Measurements from ENCODE around the gene LRRC56.

Gene LRRC56

DNA sequence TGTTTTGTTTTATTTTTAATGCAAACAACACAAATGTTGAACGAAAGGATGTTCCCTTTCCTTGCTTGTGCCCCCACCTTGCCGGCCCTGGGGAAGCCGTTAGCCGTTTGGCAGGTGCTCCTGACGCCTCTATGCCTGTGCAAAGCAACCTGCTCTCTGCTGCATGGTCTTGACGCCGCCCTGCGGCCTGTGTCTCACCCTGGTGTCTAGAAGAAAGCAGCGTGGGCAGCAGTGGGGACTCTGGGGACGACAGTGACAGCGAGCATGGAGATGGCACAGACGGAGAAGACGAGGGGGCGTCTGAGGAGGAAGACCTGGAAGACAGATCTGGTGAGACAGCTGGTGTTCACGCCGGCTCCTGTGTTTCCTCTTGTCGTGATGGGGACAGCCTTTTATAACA is 44.4 kb downstream of the LRRC56 start:
- peaks cover 16 to 41% (median 32%) of the 10 kb centered on the region in 5 donors for H3K4me1 ChIP-seq (ENCODE audit: control insufficient read depth in 5 of 5, insufficient read depth in 5 of 5, low read length in 5 of 5)
- H3K36me3 ChIP-seq (ENCODE audit: control insufficient read depth in 5 of 5, insufficient read depth in 5 of 5, low read length in 5 of 5): peaks cover 0 to 43% (median 24%) of the 10 kb centered on the region in 5 donors
- H3K9ac ChIP-seq (ENCODE audit: low read length in 5 of 5): no peak overlapping the region
- H3K4me3 ChIP-seq (ENCODE audit: low read depth in 1 of 5, low read length in 5 of 5): no peak overlapping the region
- no peaks in the 10 kb centered on the region for H3K9me3 ChIP-seq (ENCODE audit: control insufficient read depth in 5 of 5, low read length in 5 of 5)
- no peaks in the 10 kb centered on the region for H3K27me3 ChIP-seq (ENCODE audit: control insufficient read depth in 5 of 5, insufficient read depth in 4 of 5, low read length in 5 of 5)
- H3K27ac ChIP-seq (ENCODE audit: low read depth, low read length): no peak overlapping the region

- H3K9me3 ChIP-seq (ENCODE audit: control insufficient read depth in 5 of 5, low read length in 5 of 5): no peaks in the 10 kb centered on the region
- no peak overlapping the region for H3K27ac ChIP-seq (ENCODE audit: low read depth, low read length)
- H3K9ac ChIP-seq (ENCODE audit: low read length in 5 of 5): no peak overlapping the region
- H3K36me3 ChIP-seq (ENCODE audit: control insufficient read depth in 5 of 5, insufficient read depth in 5 of 5, low read length in 5 of 5): peaks cover 0 to 65% (median 44%) of the 10 kb centered on the region in 5 donors
- H3K4me1 ChIP-seq (ENCODE audit: control insufficient read depth in 5 of 5, insufficient read depth in 5 of 5, low read length in 5 of 5): peaks cover 2 to 16% (median 14%) of the 10 kb centered on the region in 5 donors
- no peaks in the 10 kb centered on the region for H3K27me3 ChIP-seq (ENCODE audit: control insufficient read depth in 5 of 5, insufficient read depth in 4 of 5, low read length in 5 of 5)
- H3K4me3 ChIP-seq (ENCODE audit: low read depth in 1 of 5, low read length in 5 of 5): no peak overlapping the region
Observed at GRCh38 chr11:584287-584686, 47.0 kb downstream of the LRRC56 start.

GRCh38 chr11:586376-587316 is 49.3 kb downstream of the LRRC56 start:
- Histone ChIP-seq H3K27me3 (ENCODE audit: control insufficient read depth in 5 of 5, insufficient read depth in 4 of 5, low read length in 5 of 5) (no peaks in the 10 kb centered on the region), H3K36me3 (ENCODE audit: control insufficient read depth in 5 of 5, insufficient read depth in 5 of 5, low read length in 5 of 5) (peaks cover 0 to 85% (median 65%) of the 10 kb centered on the region in 5 donors), H3K4me3 (ENCODE audit: low read depth in 1 of 5, low read length in 5 of 5) (no peak overlapping the region), H3K9ac (ENCODE audit: low read length in 5 of 5) (no peak overlapping the region), H3K27ac (ENCODE audit: low read depth, low read length) (no peak overlapping the region), H3K9me3 (ENCODE audit: control insufficient read depth in 5 of 5, low read length in 5 of 5) (no peaks in the 10 kb centered on the region), H3K4me1 (ENCODE audit: control insufficient read depth in 5 of 5, insufficient read depth in 5 of 5, low read length in 5 of 5) (peaks cover 0 to 5% (median 0%) of the 10 kb centered on the region in 5 donors)

GRCh38 chr11:587546-587945 is 50.2 kb downstream of the LRRC56 start:
- H3K27ac ChIP-seq (ENCODE audit: low read depth, low read length): no peak overlapping the region
- H3K4me3 ChIP-seq (ENCODE audit: low read depth in 1 of 5, low read length in 5 of 5): no peak overlapping the region
- H3K27me3 ChIP-seq (ENCODE audit: control insufficient read depth in 5 of 5, insufficient read depth in 4 of 5, low read length in 5 of 5): no peaks in the 10 kb centered on the region
- H3K4me1 ChIP-seq (ENCODE audit: control insufficient read depth in 5 of 5, insufficient read depth in 5 of 5, low read length in 5 of 5): peaks cover 0 to 5% (median 0%) of the 10 kb centered on the region in 5 donors
- H3K9ac ChIP-seq (ENCODE audit: low read length in 5 of 5): no peak overlapping the region
- H3K36me3 ChIP-seq (ENCODE audit: control insufficient read depth in 5 of 5, insufficient read depth in 5 of 5, low read length in 5 of 5): peaks cover 0 to 84% (median 64%) of the 10 kb centered on the region in 5 donors
- no peaks in the 10 kb centered on the region for H3K9me3 ChIP-seq (ENCODE audit: control insufficient read depth in 5 of 5, low read length in 5 of 5)

- Histone ChIP-seq H3K27ac (ENCODE audit: low read depth, low read length) (no peak overlapping the region), H3K27me3 (ENCODE audit: control insufficient read depth in 5 of 5, insufficient read depth in 4 of 5, low read length in 5 of 5) (no peaks in the 10 kb centered on the region), H3K9ac (ENCODE audit: low read length in 5 of 5) (no peak overlapping the region), H3K9me3 (ENCODE audit: control insufficient read depth in 5 of 5, low read length in 5 of 5) (no peaks in the 10 kb centered on the region), H3K4me3 (ENCODE audit: low read depth in 1 of 5, low read length in 5 of 5) (no peak overlapping the region), H3K36me3 (ENCODE audit: control insufficient read depth in 5 of 5, insufficient read depth in 5 of 5, low read length in 5 of 5) (peaks cover 0 to 85% (median 69%) of the 10 kb centered on the region in 5 donors), H3K4me1 (ENCODE audit: control insufficient read depth in 5 of 5, insufficient read depth in 5 of 5, low read length in 5 of 5) (peaks cover 0 to 5% (median 0%) of the 10 kb centered on the region in 5 donors)
Observed at GRCh38 chr11:587978-588380, 50.7 kb downstream of the LRRC56 start.

DNA sequence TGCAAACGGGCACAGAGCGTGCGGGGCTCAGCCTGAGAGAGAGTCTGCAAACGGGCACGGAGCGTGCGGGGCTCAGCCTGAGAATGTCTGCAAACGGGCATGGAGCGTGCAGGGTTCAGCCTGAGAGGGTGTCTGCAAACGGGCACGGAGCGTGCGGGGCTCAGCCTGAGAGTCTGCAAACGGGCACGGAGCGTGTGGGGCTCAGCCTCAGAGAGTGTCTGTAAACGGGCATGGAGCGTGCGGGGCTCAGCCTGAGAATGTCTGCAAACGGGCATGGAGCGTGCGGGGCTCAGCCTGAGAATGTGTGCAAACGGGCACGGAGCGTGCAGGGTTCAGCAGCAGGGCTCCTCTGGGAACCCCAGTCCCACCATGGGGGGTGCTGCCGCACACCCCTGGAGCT is 52.5 kb downstream of the LRRC56 start:
- peaks cover 0 to 88% (median 71%) of the 10 kb centered on the region in 5 donors for H3K36me3 ChIP-seq (ENCODE audit: control insufficient read depth in 5 of 5, insufficient read depth in 5 of 5, low read length in 5 of 5)
- no peak overlapping the region for H3K9ac ChIP-seq (ENCODE audit: low read length in 5 of 5)
- no peak overlapping the region for H3K27ac ChIP-seq (ENCODE audit: low read depth, low read length)

DNA sequence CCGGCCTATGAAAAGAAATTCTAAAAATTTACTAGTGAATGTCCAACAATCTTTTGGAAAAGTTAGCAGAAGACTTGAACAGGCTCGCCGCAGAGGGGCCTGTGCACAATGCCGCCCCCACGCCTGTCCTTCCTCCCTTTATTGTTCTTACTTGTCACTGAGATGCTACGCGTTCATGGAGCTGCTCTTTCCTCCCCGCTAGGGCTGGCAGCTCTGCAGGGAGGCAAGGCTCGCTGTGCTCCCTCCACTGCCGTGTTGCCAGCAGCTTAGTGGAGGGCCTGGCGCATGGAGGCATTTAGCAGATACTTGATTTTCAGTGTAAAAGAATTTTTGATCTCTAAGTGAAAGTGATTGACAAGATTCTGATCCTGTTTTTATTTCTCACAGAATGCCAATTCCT is 53.7 kb downstream of the LRRC56 start:
- Histone ChIP-seq H3K27ac (ENCODE audit: low read depth, low read length) (no peak overlapping the region), H3K4me3 (ENCODE audit: low read depth in 1 of 5, low read length in 5 of 5) (no peak overlapping the region), H3K4me1 (ENCODE audit: control insufficient read depth in 5 of 5, insufficient read depth in 5 of 5, low read length in 5 of 5) (peaks cover 0 to 5% (median 0%) of the 10 kb centered on the region in 5 donors), H3K9ac (ENCODE audit: low read length in 5 of 5) (no peak overlapping the region), H3K27me3 (ENCODE audit: control insufficient read depth in 5 of 5, insufficient read depth in 4 of 5, low read length in 5 of 5) (no peaks in the 10 kb centered on the region), H3K9me3 (ENCODE audit: control insufficient read depth in 5 of 5, low read length in 5 of 5) (no peaks in the 10 kb centered on the region), H3K36me3 (ENCODE audit: control insufficient read depth in 5 of 5, insufficient read depth in 5 of 5, low read length in 5 of 5) (peaks cover 0 to 94% (median 82%) of the 10 kb centered on the region in 5 donors)

More for the DNA sequence above, 52.5 kb downstream of the LRRC56 start:
- no peaks in the 10 kb centered on the region for H3K27me3 ChIP-seq (ENCODE audit: control insufficient read depth in 5 of 5, insufficient read depth in 4 of 5, low read length in 5 of 5)
- H3K4me1 ChIP-seq (ENCODE audit: control insufficient read depth in 5 of 5, insufficient read depth in 5 of 5, low read length in 5 of 5): peaks cover 0 to 5% (median 0%) of the 10 kb centered on the region in 5 donors
- H3K4me3 ChIP-seq (ENCODE audit: low read depth in 1 of 5, low read length in 5 of 5): no peak overlapping the region
- no peaks in the 10 kb centered on the region for H3K9me3 ChIP-seq (ENCODE audit: control insufficient read depth in 5 of 5, low read length in 5 of 5)

GRCh38 chr11:592501-592900 is 55.2 kb downstream of the LRRC56 start:
- Histone ChIP-seq H3K27me3 (ENCODE audit: control insufficient read depth in 5 of 5, insufficient read depth in 4 of 5, low read length in 5 of 5) (no peaks in the 10 kb centered on the region), H3K9me3 (ENCODE audit: control insufficient read depth in 5 of 5, low read length in 5 of 5) (no peaks in the 10 kb centered on the region), H3K36me3 (ENCODE audit: control insufficient read depth in 5 of 5, insufficient read depth in 5 of 5, low read length in 5 of 5) (peaks cover 0 to 93% (median 82%) of the 10 kb centered on the region in 5 donors), H3K4me1 (ENCODE audit: control insufficient read depth in 5 of 5, insufficient read depth in 5 of 5, low read length in 5 of 5) (peaks cover 0 to 5% (median 0%) of the 10 kb centered on the region in 5 donors), H3K9ac (ENCODE audit: low read length in 5 of 5) (no peak overlapping the region), H3K4me3 (ENCODE audit: low read depth in 1 of 5, low read length in 5 of 5) (no peak overlapping the region), H3K27ac (ENCODE audit: low read depth, low read length) (no peak overlapping the region)

GRCh38 chr11:592918-593317 is 55.6 kb downstream of the LRRC56 start:
- peaks cover 0 to 93% (median 82%) of the 10 kb centered on the region in 5 donors for H3K36me3 ChIP-seq (ENCODE audit: control insufficient read depth in 5 of 5, insufficient read depth in 5 of 5, low read length in 5 of 5)
- H3K27me3 ChIP-seq (ENCODE audit: control insufficient read depth in 5 of 5, insufficient read depth in 4 of 5, low read length in 5 of 5): no peaks in the 10 kb centered on the region
- H3K4me1 ChIP-seq (ENCODE audit: control insufficient read depth in 5 of 5, insufficient read depth in 5 of 5, low read length in 5 of 5): peaks cover 0 to 2% (median 0%) of the 10 kb centered on the region in 5 donors
- no peak overlapping the region for H3K4me3 ChIP-seq (ENCODE audit: low read depth in 1 of 5, low read length in 5 of 5)
- no peak overlapping the region for H3K27ac ChIP-seq (ENCODE audit: low read depth, low read length)
- no peaks in the 10 kb centered on the region for H3K9me3 ChIP-seq (ENCODE audit: control insufficient read depth in 5 of 5, low read length in 5 of 5)
- no peak overlapping the region for H3K9ac ChIP-seq (ENCODE audit: low read length in 5 of 5)

- no peaks in the 10 kb centered on the region for H3K4me1 ChIP-seq (ENCODE audit: control insufficient read depth in 5 of 5, insufficient read depth in 5 of 5, low read length in 5 of 5)
- H3K9ac ChIP-seq (ENCODE audit: low read length in 5 of 5): no peak overlapping the region
- H3K27ac ChIP-seq (ENCODE audit: low read depth, low read length): no peak overlapping the region
- H3K36me3 ChIP-seq (ENCODE audit: control insufficient read depth in 5 of 5, insufficient read depth in 5 of 5, low read length in 5 of 5): peaks cover 0 to 93% (median 85%) of the 10 kb centered on the region in 5 donors
- no peaks in the 10 kb centered on the region for H3K9me3 ChIP-seq (ENCODE audit: control insufficient read depth in 5 of 5, low read length in 5 of 5)
- no peak overlapping the region for H3K4me3 ChIP-seq (ENCODE audit: low read depth in 1 of 5, low read length in 5 of 5)
- H3K27me3 ChIP-seq (ENCODE audit: control insufficient read depth in 5 of 5, insufficient read depth in 4 of 5, low read length in 5 of 5): no peaks in the 10 kb centered on the region
Observed at GRCh38 chr11:593347-593746, 56.0 kb downstream of the LRRC56 start.

All from subcutaneous abdominal adipose tissue (tissue), 5 donors.